ENCODE results near the gene CHN2. TPM values are rescaled to one million over a fixed set of nuclear protein-coding genes. Genes with fewer than 3 reads are reported as not detected.

CHN2 gene
- total RNA-seq, 1 experiment from 2014 or later: 0.15 TPM

- no peaks in the 10 kb centered on the region for H3K9me3 ChIP-seq (ENCODE audit: control insufficient read depth, insufficient read depth, low read depth, low read length)
- TF ChIP-seq REST (IDR thresholded peaks at IDR 0.05; ENCODE audit: insufficient read depth in 1 of 2, low read depth in 2 of 2, low read length in 1 of 2) (no peak), TCF7L2 (IDR thresholded peaks at IDR 0.05; ENCODE audit: low read depth, low read length) (no peak), SIN3A (IDR thresholded peaks at IDR 0.05; ENCODE audit: borderline replicate concordance, insufficient read depth, low read depth, low read length) (no peak), POLR2AphosphoS5 (IDR thresholded peaks at IDR 0.05; ENCODE audit: low read depth, low read length) (no peak), CTCF (IDR thresholded peaks at IDR 0.05) (no peak)
- BruUV-seq (replicated peaks): no TSS peak
- intact Hi-C loops (cut with micrococcal nuclease; ENCODE audit: unreplicated experiment): no loop called here
- H3K27me3 ChIP-seq (ENCODE audit: control insufficient read depth, insufficient read depth, low read length): peaks cover 5% of the 10 kb centered on the region
- H3K36me3 ChIP-seq (ENCODE audit: control insufficient read depth, insufficient read depth, low read length): no peaks in the 10 kb centered on the region
- ChIA-PET POLR2A (no interaction called here), CTCF (no interaction called here)
- no peak overlapping the region for H3K27ac ChIP-seq (ENCODE audit: low read length)
- no peak overlapping the region for H3K4me3 ChIP-seq (ENCODE audit: low read depth in 2 of 2, low read length in 2 of 2)
- ATAC-seq (no peak), DNase-seq (ENCODE audit: low read depth, low spot score) (no peak)
- in situ Hi-C loops (cut with HindIII; ENCODE audit: low pct_unique_long_range_greater_than_20kb, low sequenced_read_pairs): no loop called here
- no peaks in the 10 kb centered on the region for H3K4me1 ChIP-seq (ENCODE audit: control insufficient read depth, insufficient read depth, low read length)
Measured at GRCh38 chr7:29242265-29242664, 47.7 kb downstream of the CHN2 start.

- in situ Hi-C loops (cut with HindIII; ENCODE audit: low pct_unique_long_range_greater_than_20kb, low sequenced_read_pairs): no loop called here
- no TSS peak for BruUV-seq (replicated peaks)
- POLR2A ChIA-PET: no interaction called here
- H3K4me1 ChIP-seq (ENCODE audit: control insufficient read depth, insufficient read depth, low read length): no peaks in the 10 kb centered on the region
- CTCF ChIA-PET: no interaction called here
- TF ChIP-seq SIN3A (IDR thresholded peaks at IDR 0.05; ENCODE audit: borderline replicate concordance, insufficient read depth, low read depth, low read length) (no peak), POLR2AphosphoS5 (IDR thresholded peaks at IDR 0.05; ENCODE audit: low read depth, low read length) (no peak), REST (IDR thresholded peaks at IDR 0.05; ENCODE audit: insufficient read depth in 1 of 2, low read depth in 2 of 2, low read length in 1 of 2) (no peak), CTCF (IDR thresholded peaks at IDR 0.05) (no peak), TCF7L2 (IDR thresholded peaks at IDR 0.05; ENCODE audit: low read depth, low read length) (no peak)
- peaks cover 5% of the 10 kb centered on the region for H3K27me3 ChIP-seq (ENCODE audit: control insufficient read depth, insufficient read depth, low read length)
- no peaks in the 10 kb centered on the region for H3K9me3 ChIP-seq (ENCODE audit: control insufficient read depth, insufficient read depth, low read depth, low read length)
- intact Hi-C loops (cut with micrococcal nuclease; ENCODE audit: unreplicated experiment): no loop called here
- ATAC-seq: no peak
- no peak overlapping the region for H3K4me3 ChIP-seq (ENCODE audit: low read depth in 2 of 2, low read length in 2 of 2)
- no peaks in the 10 kb centered on the region for H3K36me3 ChIP-seq (ENCODE audit: control insufficient read depth, insufficient read depth, low read length)
- DNase-seq (ENCODE audit: low read depth, low spot score): no peak
- no peak overlapping the region for H3K27ac ChIP-seq (ENCODE audit: low read length)
Measured at GRCh38 chr7:29243910-29244655, 49.5 kb downstream of the CHN2 start.

All from Panc1 (cell line).